Measurements from ENCODE around the gene CCDC50. TPM values are rescaled to one million over a fixed set of nuclear protein-coding genes. Genes with fewer than 3 reads are reported as not detected.

CCDC50 gene
- total RNA-seq, 2 experiments from 2014 or later = 31.4 to 43.9 TPM

DNA sequence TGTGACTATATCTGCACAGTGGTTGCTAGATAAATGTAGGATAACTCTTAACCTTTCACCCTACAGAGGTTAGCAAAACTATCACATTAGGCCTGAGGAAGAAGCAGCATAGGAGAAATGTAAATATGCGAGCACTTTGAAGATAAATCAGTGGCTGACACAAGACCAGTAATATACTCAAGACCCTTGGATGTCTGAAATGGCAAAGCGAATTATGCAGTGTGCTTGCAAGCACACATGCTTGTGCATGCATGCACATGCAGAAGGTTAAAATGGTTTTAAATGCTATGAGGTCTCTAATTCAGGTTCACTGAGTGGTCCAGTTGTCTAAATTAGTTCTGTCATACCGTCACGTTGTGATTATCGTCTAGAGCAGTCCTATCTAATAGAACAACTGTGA is 14.7 kb downstream of the CCDC50 start:
- Histone ChIP-seq H3K4me1 (ENCODE audit: insufficient read depth, low read length, poor library complexity, severe bottlenecking) (peaks cover 13% of the 10 kb centered on the region), H3K9me3 (ENCODE audit: low read length) (no peaks in the 10 kb centered on the region), H4K20me1 (ENCODE audit: insufficient read depth, low read length) (peaks cover 24% of the 10 kb centered on the region), H3K4me3 (ENCODE audit: low read depth, low read length, poor library complexity, severe bottlenecking) (no peak overlapping the region), H3K4me2 (ENCODE audit: low read length) (no peak overlapping the region), H3K79me2 (ENCODE audit: insufficient read depth, low read depth, low read length) (peaks cover 83% of the 10 kb centered on the region; the same call in 1 of the 2 replicates), H2AFZ (ENCODE audit: low read length) (no peak overlapping the region), H3K9me2 (ENCODE audit: insufficient read depth, low read length) (no peaks in the 10 kb centered on the region), H3K27ac (ENCODE audit: low read depth, low read length, poor library complexity, severe bottlenecking) (no peak overlapping the region), H3K36me3 (ENCODE audit: insufficient read depth, low read length) (no peaks in the 10 kb centered on the region)
- ChIA-PET CTCF (ENCODE audit: unreplicated experiment) (no interaction called here), POLR2A (interaction anchor here (1.3 to 1.5 kb wide), 3 partner anchors 8 to 23 kb away, joined by 4 to 6 read pairs (median 5); no protein-coding TSS in a partner anchor)
- TF ChIP-seq EZH2phosphoT487 (IDR thresholded peaks at IDR 0.05; ENCODE audit: borderline replicate concordance, low read depth, low read length) = no peak
- no peak for TF ChIP-seq CTCF (conservative IDR thresholded peaks at IDR 0.05; ENCODE audit: low read length)
- no peak for DNase-seq (ENCODE audit: low spot score)
- intact Hi-C loops (cut with micrococcal nuclease; ENCODE audit: unreplicated experiment) = no loop called here
- no TSS peak for BruUV-seq (replicated peaks)

DNA sequence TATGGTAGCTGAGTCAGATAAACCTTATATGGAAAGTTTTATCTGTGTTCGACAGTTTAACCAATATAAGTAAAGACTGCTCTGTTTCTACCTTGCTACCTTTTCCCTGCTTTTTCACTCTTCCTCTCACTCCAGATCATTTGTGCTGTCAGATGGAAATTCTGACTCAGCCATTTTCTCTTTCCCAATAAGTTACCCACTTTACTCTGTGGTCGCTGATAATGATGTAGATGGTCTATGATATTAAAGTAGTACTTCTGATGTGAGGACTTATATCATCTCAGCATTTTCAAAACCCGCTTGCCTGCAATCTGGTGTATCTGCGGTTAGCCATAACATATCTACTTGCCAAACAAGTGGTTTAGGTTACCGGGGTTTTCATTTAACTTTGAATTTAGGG is 16.1 kb downstream of the CCDC50 start:
- H3K79me2 ChIP-seq (ENCODE audit: insufficient read depth, low read depth, low read length) = peaks cover 76% of the 10 kb centered on the region; the same call in 1 of the 2 replicates
- TF ChIP-seq CTCF (conservative IDR thresholded peaks at IDR 0.05; ENCODE audit: low read length) = no peak
- no peak for TF ChIP-seq EZH2phosphoT487 (IDR thresholded peaks at IDR 0.05; ENCODE audit: borderline replicate concordance, low read depth, low read length)
- DNase-seq (ENCODE audit: low spot score) = no peak
- no peak overlapping the region for H3K4me3 ChIP-seq (ENCODE audit: low read depth, low read length, poor library complexity, severe bottlenecking)
- H3K9me3 ChIP-seq (ENCODE audit: low read length) = no peaks in the 10 kb centered on the region
- no peak overlapping the region for H2AFZ ChIP-seq (ENCODE audit: low read length)
- no peak overlapping the region for H3K27ac ChIP-seq (ENCODE audit: low read depth, low read length, poor library complexity, severe bottlenecking)
- no TSS peak for BruUV-seq (replicated peaks)
- no peaks in the 10 kb centered on the region for H3K36me3 ChIP-seq (ENCODE audit: insufficient read depth, low read length)
- ChIA-PET POLR2A (interaction anchor here (0.6 to 1.6 kb wide), 7 partner anchors 9 to 246 kb away, joined by 3 to 6 read pairs (median 4); partner anchors contain the start of gene UTS2B), CTCF (ENCODE audit: unreplicated experiment) (no interaction called here)
- H3K4me1 ChIP-seq (ENCODE audit: insufficient read depth, low read length, poor library complexity, severe bottlenecking) = peaks cover 19% of the 10 kb centered on the region
- no peaks in the 10 kb centered on the region for H3K9me2 ChIP-seq (ENCODE audit: insufficient read depth, low read length)
- H3K4me2 ChIP-seq (ENCODE audit: low read length) = no peak overlapping the region
- H4K20me1 ChIP-seq (ENCODE audit: insufficient read depth, low read length) = peaks cover 17% of the 10 kb centered on the region
- intact Hi-C loops (cut with micrococcal nuclease; ENCODE audit: unreplicated experiment) = no loop called here

DNA sequence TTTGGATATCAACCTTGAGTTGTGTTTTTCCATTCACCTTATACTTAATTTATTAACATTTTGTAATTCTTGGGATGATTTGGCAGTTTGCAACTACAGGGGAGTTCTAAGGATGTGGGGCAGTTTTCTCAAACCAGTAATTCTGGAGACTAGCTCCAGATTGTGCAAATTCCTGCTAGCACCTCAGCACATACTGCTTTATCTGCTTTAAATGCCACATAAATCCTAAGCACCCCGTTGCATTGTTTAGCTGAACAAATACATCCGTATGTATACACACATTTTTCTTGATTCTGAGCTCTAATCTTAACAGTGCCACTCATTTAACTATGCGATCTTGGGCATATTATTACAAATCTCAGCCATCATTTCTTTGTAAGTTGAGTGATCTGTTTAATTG is 18.0 kb downstream of the CCDC50 start:
- Histone ChIP-seq H3K79me2 (ENCODE audit: insufficient read depth, low read depth, low read length) (peaks cover 69% of the 10 kb centered on the region; the same call in 1 of the 2 replicates), H2AFZ (ENCODE audit: low read length) (no peak overlapping the region), H3K9me2 (ENCODE audit: insufficient read depth, low read length) (no peaks in the 10 kb centered on the region), H3K9me3 (ENCODE audit: low read length) (no peaks in the 10 kb centered on the region), H3K27ac (ENCODE audit: low read depth, low read length, poor library complexity, severe bottlenecking) (no peak overlapping the region), H3K4me2 (ENCODE audit: low read length) (no peak overlapping the region), H3K36me3 (ENCODE audit: insufficient read depth, low read length) (no peaks in the 10 kb centered on the region), H3K4me1 (ENCODE audit: insufficient read depth, low read length, poor library complexity, severe bottlenecking) (peaks cover 24% of the 10 kb centered on the region), H4K20me1 (ENCODE audit: insufficient read depth, low read length) (peaks cover 12% of the 10 kb centered on the region), H3K4me3 (ENCODE audit: low read depth, low read length, poor library complexity, severe bottlenecking) (no peak overlapping the region)
- BruUV-seq (replicated peaks) = no TSS peak
- TF ChIP-seq EZH2phosphoT487 (IDR thresholded peaks at IDR 0.05; ENCODE audit: borderline replicate concordance, low read depth, low read length) (no peak), CTCF (conservative IDR thresholded peaks at IDR 0.05; ENCODE audit: low read length) (no peak)
- ChIA-PET CTCF (ENCODE audit: unreplicated experiment) (no interaction called here), POLR2A (interaction anchor here (0.5 to 1.2 kb wide), 5 partner anchors 9 to 122 kb away, joined by 3 to 5 read pairs (median 3); no protein-coding TSS in a partner anchor)
- intact Hi-C loops (cut with micrococcal nuclease; ENCODE audit: unreplicated experiment) = no loop called here
- DNase-seq (ENCODE audit: low spot score) = no peak
